Cardiac fibroblast (primary cell): ENCODE results near the gene ATP6V1E1.
"Not testable (repeated sequence)": the region's sequence is repeated elsewhere in the genome, so short reads cannot be mapped to it uniquely, and the experiment has no call there.

ENCODE experiments used
- DNase-seq, 2 donors: peaks; one replicate each; pipeline versions ENCODE4 v3.0.0 to v3.0.0-alpha.2; 2010; ENCODE audit warnings: low read depth in 2 of 2
- H3K4me3 ChIP-seq, 2 donors: replicated peaks in 1 of 2; 1 replicate in 1 of 2; 2 replicates in 1 of 2; pipeline ENCODE4 v1.5.1; 2011; ENCODE audit warnings: low read depth in 2 of 2, low read length in 2 of 2, mild to moderate bottlenecking in 2 of 2, moderate library complexity in 1 of 2
- CTCF ChIP-seq: IDR thresholded peaks from one replicate; pipeline ENCODE4 v1.5.1; 2011; ENCODE audit warnings: low read depth, mild to moderate bottlenecking, low read length, inconsistent platforms

The ATP6V1E1 gene

GRCh38 chr22:17628406-17629172 lies at the start of gene ATP6V1E1:
ATP6V1E1 (minus strand) TSS chr22:17628749; CDS start chr22:17628635, 114 bp downstream.
- peak within 1 kb of the TSS; percentile 99 to 100 for H3K4me3 ChIP-seq
- TF ChIP-seq CTCF: no peak
- DNase-seq: peak; percentile 98

DNA sequence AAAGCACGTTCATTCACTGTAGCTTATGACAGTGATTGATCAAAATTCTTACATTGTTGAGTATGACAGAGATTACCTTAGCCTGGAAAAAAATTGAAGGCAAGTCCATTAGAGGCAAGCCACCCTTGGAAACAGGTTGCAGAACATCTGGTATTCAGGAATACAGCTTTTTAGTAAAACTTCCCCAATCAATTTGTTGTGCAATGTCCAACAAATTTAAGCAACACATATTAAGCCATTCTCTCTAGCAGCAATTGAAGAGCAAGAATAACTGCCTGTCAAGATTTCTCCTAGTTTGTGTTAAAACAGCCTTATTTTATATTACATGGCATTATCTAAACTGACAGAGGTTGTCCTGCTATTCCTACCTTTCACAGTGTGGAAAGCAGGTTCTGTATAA lies 47.0 kb upstream of the ATP6V1E1 start:
- TF ChIP-seq CTCF: no peak
- DNase-seq: no peak
- H3K4me3 ChIP-seq: no peak overlapping the region

GRCh38 chr22:17674152-17674551 lies 45.6 kb upstream of the ATP6V1E1 start:
- no peak overlapping the region for H3K4me3 ChIP-seq
- TF ChIP-seq CTCF: no peak
- DNase-seq: no peak

DNA sequence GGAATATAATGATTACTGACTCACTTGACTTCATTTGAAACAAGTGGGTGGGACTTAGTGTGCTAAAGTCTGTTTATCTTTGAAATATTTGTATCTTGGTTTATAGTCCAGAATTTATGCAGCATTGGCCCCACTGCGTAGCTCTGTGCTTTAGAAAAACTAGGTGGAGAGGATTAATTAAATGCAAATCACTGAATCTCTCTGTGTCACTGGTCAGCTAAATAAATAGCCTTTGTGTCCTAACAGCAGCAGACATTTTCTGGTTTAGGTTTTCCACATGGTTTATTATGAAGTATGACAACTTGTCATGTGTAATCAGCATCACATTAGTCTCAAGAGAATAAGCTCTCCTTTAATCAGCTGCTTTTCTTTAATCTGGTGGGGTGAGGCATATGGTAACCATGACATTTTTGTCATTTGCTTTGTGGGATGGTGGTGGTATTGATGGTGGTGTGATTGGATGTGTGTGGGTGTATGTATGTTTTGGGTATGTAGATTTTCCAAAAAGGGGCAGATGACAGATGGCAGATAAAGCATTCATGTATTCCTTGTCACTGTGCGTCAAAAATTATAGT lies 44.0 kb upstream of the ATP6V1E1 start:
- DNase-seq: no peak
- no peak for TF ChIP-seq CTCF
- H3K4me3 ChIP-seq: no peak overlapping the region

DNA sequence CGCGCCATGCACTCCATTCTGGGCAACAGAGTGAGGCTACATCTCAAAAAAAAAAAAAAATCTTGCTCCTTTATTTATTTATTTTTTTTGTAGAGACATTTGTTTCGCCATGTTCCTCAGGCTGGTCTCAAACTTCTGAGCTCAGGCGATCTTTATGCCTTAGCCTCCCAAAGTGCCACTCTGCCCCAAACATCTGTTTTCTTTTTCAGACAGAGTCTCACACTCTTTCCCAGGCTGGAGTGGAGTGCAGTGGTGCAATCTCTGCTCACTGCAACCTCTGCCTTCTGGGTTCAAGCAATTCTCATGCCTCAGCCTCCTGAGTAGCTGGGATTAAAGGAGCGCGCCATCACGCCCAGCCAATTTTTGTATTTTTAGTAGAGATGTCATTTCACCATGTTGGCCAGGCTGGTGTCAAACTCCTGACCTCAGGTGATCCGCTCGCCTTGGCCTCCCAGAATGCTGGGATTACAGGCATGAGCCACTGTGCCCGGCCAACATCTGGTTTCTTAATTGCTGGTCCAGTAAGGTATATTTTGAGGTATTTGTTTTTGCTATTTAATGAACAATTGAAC lies 43.1 kb upstream of the ATP6V1E1 start:
- not testable (repeated sequence) for DNase-seq

DNA sequence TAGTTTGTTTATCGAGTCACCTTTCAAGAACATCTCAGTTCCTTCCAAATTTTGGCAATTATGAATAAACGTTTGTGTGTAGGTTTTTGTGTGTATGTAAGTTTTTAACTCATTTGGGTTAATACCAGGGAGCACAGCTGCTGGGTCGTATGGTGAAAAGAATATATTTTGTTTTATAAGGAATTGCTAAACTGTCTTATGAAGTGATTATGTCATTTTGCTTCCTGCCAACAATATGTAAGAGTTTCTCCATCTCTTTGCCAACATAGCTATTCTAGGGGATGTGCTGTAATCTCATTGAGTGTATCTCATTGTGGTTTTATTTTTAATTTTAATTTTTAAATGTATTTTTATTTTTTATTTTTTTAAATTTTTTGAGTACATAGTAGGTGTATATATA lies 37.3 kb upstream of the ATP6V1E1 start:
- no peak overlapping the region for H3K4me3 ChIP-seq
- DNase-seq: peak; percentile 37
- TF ChIP-seq CTCF: no peak

More for the DNA sequence above, 43.1 kb upstream of the ATP6V1E1 start:
- not testable (repeated sequence) for H3K4me3 ChIP-seq

- no peak overlapping the region for H3K4me3 ChIP-seq
- no peak for DNase-seq
- TF ChIP-seq CTCF: no peak
Observed at GRCh38 chr22:17665248-17665647, 36.7 kb upstream of the ATP6V1E1 start.
